ENCODE measurements around the gene ZBTB11.

- TF ChIP-seq POLR2AphosphoS5 (IDR thresholded peaks at IDR 0.05; ENCODE audit: borderline replicate concordance, low read depth, low read length) (no peak), EZH2 (IDR thresholded peaks at IDR 0.05) (no peak)
Measured at GRCh38 chr3:101709126-101709525, 32.2 kb upstream of the ZBTB11 start.

Data from SK-N-MC (cell line).